Kidney (tissue), 14 donors: ENCODE results near the gene OLFML1. TPM values are rescaled to one million over a fixed set of nuclear protein-coding genes. Genes with fewer than 3 reads are reported as not detected.

Experiments used
- DNase-seq, 5 donors: peaks; one replicate each; pipeline ENCODE4 v3.0.0-alpha.2; 2013 to 2020
- FAIRE-seq: peaks from 2 replicates; lab custom pipeline; 2012; peaks lifted over from hg19 to GRCh38; lab: Jason Lieb, UNC
- H3K27ac ChIP-seq, 2 donors: one replicate each; pipeline ENCODE4 v1.7.0; 2013; ENCODE audit warnings: low read depth in 2 of 2, low read length in 2 of 2, inconsistent platforms in 1 of 2
- H3K27me3 ChIP-seq: one replicate; pipeline ENCODE4 v1.7.1; 2013; ENCODE audit warnings: low read length, inconsistent platforms; ENCODE audit not compliant: control insufficient read depth, insufficient read depth
- H3K36me3 ChIP-seq, 3 donors: one replicate each; pipeline versions ENCODE4 v1.7.0 to v1.7.1; 2013; ENCODE audit warnings: low read length in 3 of 3, control low read depth in 1 of 3, inconsistent platforms in 1 of 3; ENCODE audit not compliant: insufficient read depth in 3 of 3, control insufficient read depth in 2 of 3
- H3K4me1 ChIP-seq, 3 donors: one replicate each; pipeline versions ENCODE4 v1.7.0 to v1.7.1; 2013; ENCODE audit warnings: low read length in 3 of 3, inconsistent platforms in 1 of 3, low read depth in 1 of 3; ENCODE audit not compliant: control insufficient read depth in 2 of 3, insufficient read depth in 2 of 3
- H3K4me3 ChIP-seq, 3 donors: one replicate each; pipeline versions ENCODE4 v1.7.0 to v1.8.1; 2013; ENCODE audit warnings: low read length in 3 of 3, control low read depth in 1 of 3, inconsistent platforms in 1 of 3
- H3K9ac ChIP-seq, 3 donors: one replicate each; pipeline versions ENCODE4 v1.7.0 to v1.7.1; 2013; ENCODE audit warnings: low read length in 3 of 3, control low read depth in 1 of 3, inconsistent platforms in 1 of 3
- H3K9me3 ChIP-seq, 3 donors: one replicate each; pipeline versions ENCODE4 v1.7.0 to v1.7.1; 2013; ENCODE audit warnings: low read length in 3 of 3, control low read depth in 1 of 3, inconsistent platforms in 1 of 3; ENCODE audit not compliant: control insufficient read depth in 2 of 3, insufficient read depth in 1 of 3
- intact Hi-C: fragments of 100-400 bp; cut with DNase I; formaldehyde crosslinking; loops from one replicate; pipeline ENCODE4 v1.11.1; 2022
- polyA plus RNA-seq: library from polyadenylated mRNA; stranded (reverse); fragments of 350-450 nt; fragmentation: Illumina TruSeq; extraction: RNeasy Lipid Tissue Mini Kit (QIAGEN cat#74804); gene quantifications from one replicate; pipeline ENCODE4 v1.2.3, GENCODE V29; 2014; ENCODE audit warnings: low read depth, low replicate concordance; ENCODE audit not compliant: insufficient read depth
- total RNA-seq: library from RNA; stranded (reverse); fragmentation: NEBNext Ultra II Directional; extraction: Animal tissue kit (Norgen Biotek cat#: 25700); gene quantifications from one replicate; pipeline ENCODE4 v1.2.1, GENCODE V29; 2021
- TF ChIP-seq, protein P1 (sequence below): IDR thresholded peaks from 3 replicates; pipeline ENCODE4 v1.5.1; 2012; ENCODE audit warnings: mild to moderate bottlenecking, moderate library complexity, borderline replicate concordance; ENCODE audit not compliant: insufficient read depth; ENCODE audit errors: extremely low read depth
- donor health status: control.
- donor health status: control.
- donor health status: control.
- donor health status: control.
- donor health status: control.
- donor health status: DM: yes; HTN: yes; CAD: no.
- donor health status: Normal renal cell carcinoma (clear cell type).

OLFML1 gene
- total and polyA plus RNA-seq, 2 donors from 2014 or later, result 7.6 to 8.3 TPM

DNA sequence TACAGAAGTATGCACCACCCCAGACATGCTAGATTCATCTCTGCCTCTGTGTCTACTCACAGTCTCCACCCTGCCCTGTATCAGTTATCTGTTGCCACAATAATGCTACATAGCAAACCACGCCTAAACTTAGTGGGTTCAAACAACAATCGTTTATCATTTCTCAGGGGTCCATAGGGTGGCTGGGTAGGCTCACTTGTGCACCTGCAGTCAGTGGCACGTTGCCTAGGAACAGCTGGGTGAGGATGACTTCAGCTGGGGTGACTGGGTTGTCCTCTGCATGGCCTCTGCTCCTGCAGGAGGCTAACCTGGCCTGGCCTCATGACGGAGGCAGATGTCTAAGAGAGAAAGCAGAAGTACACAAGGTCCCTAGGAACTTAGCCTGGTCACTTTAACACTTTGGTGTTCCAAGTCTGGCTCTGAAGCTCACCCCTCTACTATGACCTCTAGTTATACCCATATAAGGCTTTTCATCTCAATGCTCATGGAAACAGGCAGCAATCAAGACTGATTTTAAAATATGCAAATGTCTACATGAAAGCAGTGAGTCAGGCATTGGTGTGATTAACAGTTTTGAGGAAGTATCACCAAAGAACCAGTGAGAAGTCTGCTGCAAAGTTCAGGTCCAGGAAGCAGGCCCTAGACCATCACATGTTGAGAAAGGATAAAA, 10.7 kb downstream of the OLFML1 start:
- no peak for FAIRE-seq
- no peak overlapping the region for H3K9ac ChIP-seq

DNA sequence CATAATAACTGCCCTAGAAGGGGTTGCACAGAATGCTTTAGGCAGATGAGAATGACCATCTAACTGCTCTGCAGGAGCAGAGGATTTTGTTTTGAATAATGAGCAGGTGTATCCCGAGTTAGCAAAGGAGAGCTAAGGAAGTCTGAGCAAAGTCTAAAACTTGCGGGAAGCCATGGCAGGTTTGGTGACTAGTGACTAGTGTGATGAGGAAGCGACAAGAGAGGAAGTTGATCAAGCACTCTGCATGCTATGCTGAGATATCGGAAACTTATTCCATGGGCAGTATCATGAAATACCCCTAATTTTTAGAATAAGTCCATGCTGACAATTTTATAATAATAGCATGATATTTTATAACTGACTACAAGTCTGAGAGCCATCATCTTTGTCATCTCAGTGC, 12.9 kb downstream of the OLFML1 start:
- peaks cover 0 to 6% (median 0%) of the 10 kb centered on the region in 3 donors for H3K4me1 ChIP-seq
- no peaks in the 10 kb centered on the region for H3K36me3 ChIP-seq
- DNase-seq (no peak), FAIRE-seq (no peak)
- no peaks in the 10 kb centered on the region for H3K9me3 ChIP-seq
- H3K27ac ChIP-seq, result no peak overlapping the region
- no peak overlapping the region for H3K9ac ChIP-seq
- no peaks in the 10 kb centered on the region for H3K27me3 ChIP-seq
- TF ChIP-seq, protein P1, sequence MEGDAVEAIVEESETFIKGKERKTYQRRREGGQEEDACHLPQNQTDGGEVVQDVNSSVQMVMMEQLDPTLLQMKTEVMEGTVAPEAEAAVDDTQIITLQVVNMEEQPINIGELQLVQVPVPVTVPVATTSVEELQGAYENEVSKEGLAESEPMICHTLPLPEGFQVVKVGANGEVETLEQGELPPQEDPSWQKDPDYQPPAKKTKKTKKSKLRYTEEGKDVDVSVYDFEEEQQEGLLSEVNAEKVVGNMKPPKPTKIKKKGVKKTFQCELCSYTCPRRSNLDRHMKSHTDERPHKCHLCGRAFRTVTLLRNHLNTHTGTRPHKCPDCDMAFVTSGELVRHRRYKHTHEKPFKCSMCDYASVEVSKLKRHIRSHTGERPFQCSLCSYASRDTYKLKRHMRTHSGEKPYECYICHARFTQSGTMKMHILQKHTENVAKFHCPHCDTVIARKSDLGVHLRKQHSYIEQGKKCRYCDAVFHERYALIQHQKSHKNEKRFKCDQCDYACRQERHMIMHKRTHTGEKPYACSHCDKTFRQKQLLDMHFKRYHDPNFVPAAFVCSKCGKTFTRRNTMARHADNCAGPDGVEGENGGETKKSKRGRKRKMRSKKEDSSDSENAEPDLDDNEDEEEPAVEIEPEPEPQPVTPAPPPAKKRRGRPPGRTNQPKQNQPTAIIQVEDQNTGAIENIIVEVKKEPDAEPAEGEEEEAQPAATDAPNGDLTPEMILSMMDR, result no peak
- intact Hi-C loops, result no loop called here
- H3K4me3 ChIP-seq, result no peak overlapping the region

More for the DNA sequence above, 10.7 kb downstream of the OLFML1 start:
- Histone ChIP-seq H3K9me3 (no peaks in the 10 kb centered on the region), H3K4me3 (no peak overlapping the region), H3K4me1 (peaks cover 0 to 6% (median 0%) of the 10 kb centered on the region in 3 donors), H3K27ac (no peak overlapping the region), H3K27me3 (no peaks in the 10 kb centered on the region), H3K36me3 (no peaks in the 10 kb centered on the region)
- intact Hi-C loops, result no loop called here
- no peak for DNase-seq
- TF ChIP-seq, protein P1, result no peak

DNA sequence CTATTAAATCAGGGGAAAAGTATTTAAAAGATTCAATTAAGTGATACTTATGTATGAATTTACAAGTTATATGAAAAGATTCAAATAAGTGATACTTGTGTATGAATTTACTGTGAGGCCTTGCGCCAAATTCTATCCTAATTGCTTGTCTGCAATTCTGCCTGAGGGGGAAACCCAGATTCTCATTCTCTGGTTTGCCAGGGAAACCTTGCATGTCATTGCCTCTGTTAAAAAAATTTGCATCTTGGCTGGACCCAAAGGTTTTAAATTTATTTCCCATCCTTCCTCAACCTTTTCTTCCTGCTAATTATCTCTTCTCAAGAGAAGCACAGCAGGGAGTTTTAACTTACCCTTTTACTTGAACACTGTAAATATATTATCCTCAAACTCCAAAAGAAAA, 13.8 kb downstream of the OLFML1 start:
- no peak for FAIRE-seq
- Histone ChIP-seq H3K36me3 (no peaks in the 10 kb centered on the region), H3K4me1 (peaks cover 0 to 5% (median 0%) of the 10 kb centered on the region in 3 donors)

More for the DNA sequence above, 13.8 kb downstream of the OLFML1 start:
- H3K27me3 ChIP-seq, result no peaks in the 10 kb centered on the region
- H3K9ac ChIP-seq, result no peak overlapping the region
- H3K27ac ChIP-seq, result no peak overlapping the region
- intact Hi-C loops, result no loop called here
- H3K9me3 ChIP-seq, result no peaks in the 10 kb centered on the region
- H3K4me3 ChIP-seq, result no peak overlapping the region
- TF ChIP-seq, protein P1, result no peak
- DNase-seq, result no peak
